HG02763 (cell line): ENCODE measurements around the gene SPC25.
"Not testable (repeated sequence)": the region's sequence is repeated elsewhere in the genome, so short reads cannot be mapped to it uniquely, and the experiment has no call there.

Source experiments
- ATAC-seq: cut with Tn5 transposase; IDR thresholded peaks from one replicate; pipeline ENCODE4 v1.9.1; 2021; ENCODE audit warnings: mild to moderate bottlenecking, moderate library complexity; ENCODE audit not compliant: unreplicated experiment

The SPC25 gene

GRCh38 chr2:168890006-168890782 lies at the start of gene SPC25:
Gene SPC25, minus strand, starts transcription at chr2:168890430. Its CDS starts 911 bp downstream, at chr2:168889519.
- peak; percentile 100 for ATAC-seq

GRCh38 chr2:168939918-168940317 lies 49.7 kb upstream of the SPC25 start:
- no peak for ATAC-seq

GRCh38 chr2:168939061-168939460 lies 48.8 kb upstream of the SPC25 start:
- no peak for ATAC-seq

GRCh38 chr2:168935810-168936581 lies 45.8 kb upstream of the SPC25 start:
- no peak for ATAC-seq

- ATAC-seq, result no peak
These were observed 44.6 kb upstream of the SPC25 start for GRCh38 chr2:168934826-168935225.

- not testable (repeated sequence) for ATAC-seq
These were observed 41.9 kb upstream of the SPC25 start for GRCh38 chr2:168932174-168932573.

- ATAC-seq, result no peak
These were observed 40.0 kb upstream of the SPC25 start for GRCh38 chr2:168930242-168930641.

GRCh38 chr2:168929031-168929430 lies 38.8 kb upstream of the SPC25 start:
- ATAC-seq, result no peak

GRCh38 chr2:168928113-168928831 lies 38.0 kb upstream of the SPC25 start:
- no peak for ATAC-seq

- no peak for ATAC-seq
These were observed 36.6 kb upstream of the SPC25 start for GRCh38 chr2:168926621-168927386.

- ATAC-seq, result no peak
These were observed 30.4 kb upstream of the SPC25 start for GRCh38 chr2:168920504-168921157.

GRCh38 chr2:168916331-168916675 lies 26.1 kb upstream of the SPC25 start:
- no peak for ATAC-seq

- no peak for ATAC-seq
These were observed 25.5 kb upstream of the SPC25 start for GRCh38 chr2:168915441-168916330.

GRCh38 chr2:168913495-168913894 lies 23.3 kb upstream of the SPC25 start:
- ATAC-seq, result no peak

- ATAC-seq, result no peak
These were observed 22.7 kb upstream of the SPC25 start for GRCh38 chr2:168912901-168913369.

- ATAC-seq, result no peak
These were observed 22.2 kb upstream of the SPC25 start for GRCh38 chr2:168912466-168912865.

GRCh38 chr2:168910330-168910729 lies 20.1 kb upstream of the SPC25 start:
- ATAC-seq, result no peak

- ATAC-seq, result no peak
These were observed 17.9 kb upstream of the SPC25 start for GRCh38 chr2:168907940-168908662.

GRCh38 chr2:168904358-168904757 lies 14.1 kb upstream of the SPC25 start:
- ATAC-seq, result no peak
